PFSK-1 (cell line): ENCODE data around the gene SUCLG2.

Experiments used
- POLR2AphosphoS5 ChIP-seq: IDR thresholded peaks from 2 replicates; pipeline ENCODE4 v1.6.1; 2012; ENCODE audit warnings: low read depth, mild to moderate bottlenecking, control low read depth, low read length, moderate library complexity
- SIN3A ChIP-seq: IDR thresholded peaks from 2 replicates; pipeline ENCODE4 v1.6.1; 2012; ENCODE audit warnings: mild to moderate bottlenecking, low read length, moderate library complexity, borderline replicate concordance; ENCODE audit not compliant: insufficient read depth
- TAF1 ChIP-seq: IDR thresholded peaks from 2 replicates; pipeline ENCODE4 v1.6.1; 2012; ENCODE audit warnings: low read length, control low read depth, borderline replicate concordance; ENCODE audit not compliant: insufficient read depth
- TF ChIP-seq, protein P1 (sequence below), 2 experiments: IDR thresholded peaks; 2 replicates each; pipeline versions ENCODE4 v1.6.1 to v1.8.0; 2011 to 2012; ENCODE audit warnings: low read depth in 2 of 2, low read length in 2 of 2, control low read depth in 1 of 2, inconsistent platforms in 1 of 2, mild to moderate bottlenecking in 1 of 2, moderate library complexity in 1 of 2; ENCODE audit not compliant: insufficient read depth in 1 of 2

- TF ChIP-seq, protein P1, sequence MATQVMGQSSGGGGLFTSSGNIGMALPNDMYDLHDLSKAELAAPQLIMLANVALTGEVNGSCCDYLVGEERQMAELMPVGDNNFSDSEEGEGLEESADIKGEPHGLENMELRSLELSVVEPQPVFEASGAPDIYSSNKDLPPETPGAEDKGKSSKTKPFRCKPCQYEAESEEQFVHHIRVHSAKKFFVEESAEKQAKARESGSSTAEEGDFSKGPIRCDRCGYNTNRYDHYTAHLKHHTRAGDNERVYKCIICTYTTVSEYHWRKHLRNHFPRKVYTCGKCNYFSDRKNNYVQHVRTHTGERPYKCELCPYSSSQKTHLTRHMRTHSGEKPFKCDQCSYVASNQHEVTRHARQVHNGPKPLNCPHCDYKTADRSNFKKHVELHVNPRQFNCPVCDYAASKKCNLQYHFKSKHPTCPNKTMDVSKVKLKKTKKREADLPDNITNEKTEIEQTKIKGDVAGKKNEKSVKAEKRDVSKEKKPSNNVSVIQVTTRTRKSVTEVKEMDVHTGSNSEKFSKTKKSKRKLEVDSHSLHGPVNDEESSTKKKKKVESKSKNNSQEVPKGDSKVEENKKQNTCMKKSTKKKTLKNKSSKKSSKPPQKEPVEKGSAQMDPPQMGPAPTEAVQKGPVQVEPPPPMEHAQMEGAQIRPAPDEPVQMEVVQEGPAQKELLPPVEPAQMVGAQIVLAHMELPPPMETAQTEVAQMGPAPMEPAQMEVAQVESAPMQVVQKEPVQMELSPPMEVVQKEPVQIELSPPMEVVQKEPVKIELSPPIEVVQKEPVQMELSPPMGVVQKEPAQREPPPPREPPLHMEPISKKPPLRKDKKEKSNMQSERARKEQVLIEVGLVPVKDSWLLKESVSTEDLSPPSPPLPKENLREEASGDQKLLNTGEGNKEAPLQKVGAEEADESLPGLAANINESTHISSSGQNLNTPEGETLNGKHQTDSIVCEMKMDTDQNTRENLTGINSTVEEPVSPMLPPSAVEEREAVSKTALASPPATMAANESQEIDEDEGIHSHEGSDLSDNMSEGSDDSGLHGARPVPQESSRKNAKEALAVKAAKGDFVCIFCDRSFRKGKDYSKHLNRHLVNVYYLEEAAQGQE (IDR thresholded peaks at IDR 0.05; ENCODE audit: insufficient read depth in 1 of 2, low read depth in 2 of 2, low read length in 2 of 2), result no peak
- no peak for TF ChIP-seq POLR2AphosphoS5
- no peak for TF ChIP-seq TAF1
- no peak for TF ChIP-seq SIN3A
These were observed 55.4 kb downstream of the SUCLG2 start for GRCh38 chr3:67598814-67599556.
